Keratinocyte (primary cell): ENCODE results near the gene XKRX. TPM values are rescaled to one million over a fixed set of nuclear protein-coding genes. Genes with fewer than 3 reads are reported as not detected.

Experiments
- DNase-seq: peaks from one replicate; pipeline ENCODE4 v3.0.0-alpha.2; 2011; ENCODE audit warnings: low read depth, missing footprints, low spot score
- FAIRE-seq: peaks from 2 replicates; lab custom pipeline; 2011; peaks lifted over from hg19 to GRCh38; lab: Jason Lieb, UNC
- H2AFZ ChIP-seq: 2 replicates; pipeline ENCODE4 v1.6.0; 2012; ENCODE audit warnings: low read length, control low read depth, inconsistent platforms; ENCODE audit not compliant: control insufficient read depth
- H3K27ac ChIP-seq: 2 replicates; pipeline ENCODE4 v1.5.1; 2011; ENCODE audit warnings: low read length; ENCODE audit not compliant: control insufficient read depth, insufficient read depth
- H3K27me3 ChIP-seq: 3 replicates; pipeline ENCODE4 v1.6.0; 2011; ENCODE audit warnings: low read length; ENCODE audit not compliant: control insufficient read depth, insufficient read depth; ENCODE audit errors: extremely low read depth
- H3K36me3 ChIP-seq, 2 experiments: 2 replicates in 1 of 2; 3 replicates in 1 of 2; pipeline ENCODE4 v1.5.1; 2011; ENCODE audit warnings: low read length in 2 of 2, mild to moderate bottlenecking in 1 of 2; ENCODE audit not compliant: control insufficient read depth in 2 of 2, insufficient read depth in 2 of 2; ENCODE audit errors: extremely low read depth in 1 of 2
- H3K4me1 ChIP-seq: 3 replicates; pipeline ENCODE4 v1.5.1; 2011; ENCODE audit warnings: low read length; ENCODE audit not compliant: control insufficient read depth, insufficient read depth; ENCODE audit errors: extremely low read depth
- H3K4me2 ChIP-seq: 3 replicates; pipeline ENCODE4 v1.6.0; 2011; ENCODE audit warnings: low read depth, low read length; ENCODE audit not compliant: control insufficient read depth, insufficient read depth; ENCODE audit errors: extremely low read depth
- H3K4me3 ChIP-seq, 3 experiments: fragments of 200-600 bp in 1 of 3; sonication (generic) in 1 of 3; 2 replicates in 2 of 3; 3 replicates in 1 of 3; pipeline ENCODE4 v1.5.1; 2011 to 2016; ENCODE audit warnings: low read length in 3 of 3, mild to moderate bottlenecking in 3 of 3, control low read depth in 2 of 3, inconsistent platforms in 1 of 3, low read depth in 1 of 3, mixed read lengths in 1 of 3, mixed run types in 1 of 3, moderate library complexity in 1 of 3; ENCODE audit not compliant: control insufficient read depth in 2 of 3, insufficient read depth in 2 of 3; ENCODE audit errors: extremely low read depth in 1 of 3
- H3K79me2 ChIP-seq: 2 replicates; pipeline ENCODE4 v1.6.0; 2012; ENCODE audit warnings: low read length; ENCODE audit not compliant: control insufficient read depth, insufficient read depth
- H3K9ac ChIP-seq: 3 replicates; pipeline ENCODE4 v1.6.0; 2011; ENCODE audit warnings: low read length; ENCODE audit not compliant: control insufficient read depth, insufficient read depth; ENCODE audit errors: extremely low read depth
- H3K9me1 ChIP-seq: 3 replicates; pipeline ENCODE4 v1.6.0; 2011; ENCODE audit warnings: low read length; ENCODE audit not compliant: control insufficient read depth, insufficient read depth; ENCODE audit errors: extremely low read depth
- H3K9me3 ChIP-seq: 2 replicates; pipeline ENCODE4 v1.5.1; 2012; ENCODE audit warnings: low read depth, low read length; ENCODE audit not compliant: control insufficient read depth
- H4K20me1 ChIP-seq: 3 replicates; pipeline ENCODE4 v1.6.0; 2011; ENCODE audit warnings: low read length; ENCODE audit not compliant: control insufficient read depth, insufficient read depth; ENCODE audit errors: extremely low read depth
- CTCF ChIP-seq, 3 experiments: IDR thresholded peaks in 1 of 3; conservative IDR thresholded peaks in 1 of 3; optimal IDR thresholded peaks in 1 of 3; 2 replicates in 2 of 3; 3 replicates in 1 of 3; pipeline versions ENCODE3 to v1.5.1; 2011; ENCODE audit warnings: low read length in 3 of 3, mild to moderate bottlenecking in 3 of 3, moderate library complexity in 2 of 3, control low read depth in 1 of 3, inconsistent platforms in 1 of 3; ENCODE audit not compliant: insufficient read depth in 2 of 3; ENCODE audit errors: extremely low read depth in 1 of 3
- EZH2 ChIP-seq: IDR thresholded peaks from one replicate; pipeline ENCODE4 v1.6.1; 2012; ENCODE audit warnings: inconsistent platforms, mild to moderate bottlenecking, low read length, moderate library complexity
- dilution Hi-C: fragments of 300-500 bp; cut with MboI; formaldehyde crosslinking; loops from one replicate; pipeline ENCODE4 v1.7.0; 2020; ENCODE audit warnings: low sequenced_read_pairs; ENCODE audit not compliant: extremely low pct_ligation_motif_present
- polyA plus RNA-seq, 5 experiments: library from polyadenylated mRNA; depleted of rRNA in 3 of 5; stranded (reverse) in 3 of 5; stranded (forward) in 1 of 5; unstranded in 1 of 5; fragments of >200 nt; gene quantifications; 1 replicate in 1 of 5; 2 replicates in 3 of 5; 3 replicates in 1 of 5; pipeline versions ENCODE4 v1.2.1 to v1.2.3, GENCODE V29; 2011 to 2012; ENCODE audit warnings: missing spikeins in 2 of 5, low read depth in 1 of 5, low replicate concordance in 1 of 5

XKRX gene
- polyA plus RNA-seq, 1 donor (not counting 4 experiments of a cell fraction or from before 2014, with no cell fraction given) = 0.26 TPM

GRCh38 chrX:100975212-100975611 lies 46.5 kb upstream of the XKRX start:
- no peaks in the 10 kb centered on the region for H3K79me2 ChIP-seq
- no peaks in the 10 kb centered on the region for H3K36me3 ChIP-seq
- H3K9me3 ChIP-seq = no peaks in the 10 kb centered on the region
- FAIRE-seq (no peak), DNase-seq (no peak)
- H3K9ac ChIP-seq = no peak overlapping the region
- no peaks in the 10 kb centered on the region for H3K9me1 ChIP-seq
- no peaks in the 10 kb centered on the region for H4K20me1 ChIP-seq
- no peak overlapping the region for H2AFZ ChIP-seq
- dilution Hi-C loops = no loop called here
- peaks cover 7% of the 10 kb centered on the region for H3K4me1 ChIP-seq
- H3K4me2 ChIP-seq = no peak overlapping the region
- no peaks in the 10 kb centered on the region for H3K27me3 ChIP-seq
- H3K27ac ChIP-seq = no peak overlapping the region
- no peak overlapping the region for H3K4me3 ChIP-seq
- TF ChIP-seq CTCF (optimal IDR thresholded peaks at IDR 0.05 in 1 of 3, IDR thresholded peaks at IDR 0.05 in 1 of 3, conservative IDR thresholded peaks at IDR 0.05 in 1 of 3; ENCODE audit: extremely low read depth in 1 of 3, insufficient read depth in 2 of 3, low read length in 3 of 3) = no peak

GRCh38 chrX:100973411-100973810 lies 44.7 kb upstream of the XKRX start:
- no peak for FAIRE-seq

More at GRCh38 chrX:100973411-100973810, 44.7 kb upstream of the XKRX start:
- dilution Hi-C loops = no loop called here
- Histone ChIP-seq H3K9me1 (no peaks in the 10 kb centered on the region), H3K36me3 (no peaks in the 10 kb centered on the region), H3K27me3 (no peaks in the 10 kb centered on the region), H3K9me3 (no peaks in the 10 kb centered on the region), H3K4me1 (no peaks in the 10 kb centered on the region), H3K4me2 (no peak overlapping the region), H3K9ac (no peak overlapping the region), H3K4me3 (no peak overlapping the region), H4K20me1 (no peaks in the 10 kb centered on the region), H2AFZ (no peak overlapping the region), H3K79me2 (no peaks in the 10 kb centered on the region), H3K27ac (no peak overlapping the region)
- DNase-seq = no peak
- no peak for TF ChIP-seq EZH2
- TF ChIP-seq CTCF (optimal IDR thresholded peaks at IDR 0.05 in 1 of 3, IDR thresholded peaks at IDR 0.05 in 1 of 3, conservative IDR thresholded peaks at IDR 0.05 in 1 of 3; ENCODE audit: extremely low read depth in 1 of 3, insufficient read depth in 2 of 3, low read length in 3 of 3) = no peak
